HG03175 (cell line): ENCODE results near the gene UACA.
"Not testable (repeated sequence)": the region's sequence is repeated elsewhere in the genome, so short reads cannot be mapped to it uniquely, and the experiment has no call there.

Experiments used
- ATAC-seq: cut with Tn5 transposase; IDR thresholded peaks from one replicate; pipeline ENCODE4 v1.9.1; 2021; ENCODE audit warnings: mild to moderate bottlenecking, moderate library complexity; ENCODE audit not compliant: unreplicated experiment

UACA gene

GRCh38 chr15:70758790-70759462 is 4.4 kb downstream of the UACA start:
- ATAC-seq = no peak

GRCh38 chr15:70757627-70758026 is 5.7 kb downstream of the UACA start:
- no peak for ATAC-seq

- no peak for ATAC-seq
These were observed 8.5 kb downstream of the UACA start for GRCh38 chr15:70754862-70755261.

GRCh38 chr15:70753101-70753829 is 10.1 kb downstream of the UACA start:
- no peak for ATAC-seq

GRCh38 chr15:70752193-70752635 is 11.1 kb downstream of the UACA start:
- no peak for ATAC-seq

GRCh38 chr15:70750203-70750869 is 13.0 kb downstream of the UACA start:
- ATAC-seq = no peak

GRCh38 chr15:70748281-70748747 is 15.0 kb downstream of the UACA start:
- ATAC-seq = no peak

- ATAC-seq = not testable (repeated sequence)
These were observed 16.8 kb downstream of the UACA start for GRCh38 chr15:70746598-70746997.

- ATAC-seq = no peak
These were observed 20.4 kb downstream of the UACA start for GRCh38 chr15:70742928-70743327.

- ATAC-seq = no peak
These were observed 21.6 kb downstream of the UACA start for GRCh38 chr15:70741677-70742293.

- ATAC-seq = no peak
These were observed 22.2 kb downstream of the UACA start for GRCh38 chr15:70741107-70741531.

- not testable (repeated sequence) for ATAC-seq
These were observed 28.3 kb downstream of the UACA start for GRCh38 chr15:70735040-70735439.

GRCh38 chr15:70729164-70729563 is 34.2 kb downstream of the UACA start:
- ATAC-seq = no peak

GRCh38 chr15:70726753-70727152 is 36.6 kb downstream of the UACA start:
- ATAC-seq = no peak

GRCh38 chr15:70723927-70724326 is 39.4 kb downstream of the UACA start:
- ATAC-seq = no peak

GRCh38 chr15:70723122-70723422 is 40.3 kb downstream of the UACA start:
- ATAC-seq = no peak

GRCh38 chr15:70722266-70723121 is 40.9 kb downstream of the UACA start:
- ATAC-seq = no peak

GRCh38 chr15:70720228-70721016 is 42.9 kb downstream of the UACA start:
- ATAC-seq = no peak

GRCh38 chr15:70717237-70717793 is 46.0 kb downstream of the UACA start:
- no peak for ATAC-seq
